Spleen (tissue), 11 donors: Measurements from ENCODE around the gene FUT4. TPM values are rescaled to one million over a fixed set of nuclear protein-coding genes. Genes with fewer than 3 reads are reported as not detected.

Source experiments
- DNase-seq: peaks from one replicate; pipeline ENCODE4 v3.0.0-alpha.2; 2020
- H3K27ac ChIP-seq, 8 donors: fragments of 200-600 bp; sonication (generic) in 7 of 8; 1 replicate in 4 of 8; 2 replicates in 4 of 8; pipeline versions ENCODE4 v1.5.0 to v1.8.0; 2016 to 2021; ENCODE audit warnings: inconsistent platforms in 4 of 8, mild to moderate bottlenecking in 4 of 8, moderate library complexity in 1 of 8
- H3K27me3 ChIP-seq, 7 donors: fragments of 200-600 bp; sonication (generic) in 6 of 7; replicated peaks in 1 of 7; 1 replicate in 4 of 7; 2 replicates in 3 of 7; pipeline versions ENCODE4 v1.5.0 to v1.8.0; 2016 to 2021; ENCODE audit warnings: inconsistent platforms in 3 of 7, mild to moderate bottlenecking in 1 of 7
- H3K36me3 ChIP-seq, 6 donors: fragments of 200-600 bp; sonication (generic) in 5 of 6; 1 replicate in 4 of 6; 2 replicates in 2 of 6; pipeline versions ENCODE4 v1.5.0 to v1.8.0; 2016 to 2021; ENCODE audit warnings: inconsistent platforms in 2 of 6
- H3K4me1 ChIP-seq, 6 donors: fragments of 200-600 bp; sonication (generic) in 5 of 6; 1 replicate in 3 of 6; 2 replicates in 3 of 6; pipeline versions ENCODE4 v1.5.0 to v1.8.0; 2016 to 2021; ENCODE audit warnings: inconsistent platforms in 3 of 6
- H3K4me3 ChIP-seq, 8 donors: fragments of 200-600 bp; sonication (generic) in 7 of 8; 1 replicate in 4 of 8; 2 replicates in 4 of 8; pipeline versions ENCODE4 v1.5.0 to v1.8.0; 2016 to 2021; ENCODE audit warnings: inconsistent platforms in 4 of 8, mild to moderate bottlenecking in 4 of 8, moderate library complexity in 2 of 8
- H3K9me3 ChIP-seq, 8 donors: fragments of 200-600 bp; sonication (generic) in 7 of 8; 1 replicate in 4 of 8; 2 replicates in 4 of 8; pipeline versions ENCODE4 v1.5.0 to v1.8.0; 2016 to 2021; ENCODE audit warnings: inconsistent platforms in 4 of 8
- CTCF ChIP-seq, 11 experiments: fragments of 200-600 bp in 7 of 11; fragments of 450-650 bp in 4 of 11; sonication (generic) in 4 of 11; IDR thresholded peaks in 8 of 11; conservative IDR thresholded peaks in 3 of 11; 1 replicate in 7 of 11; 2 replicates in 4 of 11; pipeline versions ENCODE4 v1.4.0 to v1.8.0; 2016 to 2021; ENCODE audit warnings: antibody characterized with exemption in 11 of 11, inconsistent platforms in 4 of 11, mild to moderate bottlenecking in 1 of 11
- POLR2A ChIP-seq, 3 donors: fragments of 450-650 bp; IDR thresholded peaks; one replicate each; pipeline ENCODE4 v1.5.1; 2017; ENCODE audit warnings: antibody characterized with exemption in 3 of 3, mild to moderate bottlenecking in 1 of 3
- POLR2AphosphoS5 ChIP-seq, 3 donors: sonication (generic); formaldehyde crosslinking; IDR thresholded peaks; one replicate each; pipeline ENCODE4 v1.5.1; 2017; ENCODE audit warnings: antibody characterized with exemption in 3 of 3
- WGBS, 5 donors: extraction: QIAGEN DNeasy Blood & Tissue Kit in 3 of 5; methylation state at CpG; one replicate each; pipeline versions ENCODE4 v1.1.5 to v1.1.7; 2013 to 2018; 5-methylcytosine and 5-hydroxymethylcytosine counted together
- intact Hi-C: fragments of 100-400 bp; cut with DNase I; formaldehyde crosslinking; loops from one replicate; pipeline ENCODE4 v1.15.0; 2023; ENCODE audit warnings: low total_unique reads
- polyA plus RNA-seq, 3 donors: library from polyadenylated mRNA; stranded (reverse); fragments of 200-250 nt; gene quantifications; one replicate each; pipeline ENCODE4 v1.2.1, GENCODE V29; 2013
- total RNA-seq, 7 donors: library from RNA; depleted of rRNA in 3 of 7; stranded (reverse); fragments of >200 nt in 3 of 7; fragmentation: NEBNext Ultra II Directional in 4 of 7; extraction: Animal tissue kit (Norgen Biotek cat#: 25700) in 4 of 7; gene quantifications; one replicate each; pipeline versions ENCODE4 v1.1.0 to v1.2.1, GENCODE V29; 2016 to 2021
- donor health status: healthy with polysubstance abuse.
- donor health status: DM: no; HTN: no; CAD: no; lungs with moderate emphysema.
- donor health status: DM: no; HTN: no; CAD: no.
- donor health status: Bipolar disorder and iron deficiency.
- donor health status: healthy.
- donor health status: DM: no; HTN: no; CAD: no.
- donor health status: DM: yes; HTN: yes; CAD: no.

The FUT4 gene
- total and polyA plus RNA-seq, 10 donors: 1.6 to 12.8 (median 9.8) TPM

- H3K4me1 ChIP-seq: peaks cover 0 to 38% (median 14%) of the 10 kb centered on the region in 6 donors
- intact Hi-C loops: no loop called here
- TF ChIP-seq POLR2AphosphoS5 (IDR thresholded peaks at IDR 0.05): no peak
- TF ChIP-seq POLR2A (IDR thresholded peaks at IDR 0.05): no peak
- no peak for TF ChIP-seq CTCF (IDR thresholded peaks at IDR 0.05 in 8 of 11, conservative IDR thresholded peaks at IDR 0.05 in 3 of 11)
- no peak overlapping the region for H3K4me3 ChIP-seq
- H3K27me3 ChIP-seq: no peaks in the 10 kb centered on the region
- 88 to 98% (median 93%) methylated on average over 5 of the region's 5 CpGs for whole genome bisulfite sequencing, 5 donors
- DNase-seq: no peak
- peaks cover 0 to 10% (median 0%) of the 10 kb centered on the region in 6 donors for H3K36me3 ChIP-seq
- no peaks in the 10 kb centered on the region for H3K9me3 ChIP-seq
- peak overlapping the region in 5 of 8 donors; percentile 65 to 83 (median 76) for H3K27ac ChIP-seq
Measured at GRCh38 chr11:94584978-94585377, 41.3 kb downstream of the FUT4 start.

GRCh38 chr11:94585399-94585798 lies 41.7 kb downstream of the FUT4 start:
- peaks cover 0 to 12% (median 2%) of the 10 kb centered on the region in 6 donors for H3K36me3 ChIP-seq
- no peaks in the 10 kb centered on the region for H3K9me3 ChIP-seq
- TF ChIP-seq POLR2A (IDR thresholded peaks at IDR 0.05) (no peak), POLR2AphosphoS5 (IDR thresholded peaks at IDR 0.05) (no peak)
- H3K27ac ChIP-seq: peak overlapping the region in 2 of 8 donors; percentile 72 to 83
- H3K4me3 ChIP-seq: no peak overlapping the region
- DNase-seq: no peak
- intact Hi-C loops: no loop called here
- H3K4me1 ChIP-seq: peaks cover 0 to 38% (median 14%) of the 10 kb centered on the region in 6 donors
- H3K27me3 ChIP-seq: no peaks in the 10 kb centered on the region
- 85 to 93% (median 88%) methylated on average over 3 of the region's 3 CpGs for WGBS, 5 donors

GRCh38 chr11:94586546-94586945 lies 42.8 kb downstream of the FUT4 start:
- peaks cover 0 to 35% (median 14%) of the 10 kb centered on the region in 6 donors for H3K4me1 ChIP-seq
- peaks cover 0 to 22% (median 5%) of the 10 kb centered on the region in 6 donors for H3K36me3 ChIP-seq
- no peak overlapping the region for H3K27ac ChIP-seq
- intact Hi-C loops: no loop called here
- WGBS, 5 donors: 62 to 86% (median 82%) methylated on average over 5 of the region's 5 CpGs
- no peak for DNase-seq
- no peak for TF ChIP-seq CTCF (IDR thresholded peaks at IDR 0.05 in 8 of 11, conservative IDR thresholded peaks at IDR 0.05 in 3 of 11)
- no peak for TF ChIP-seq POLR2AphosphoS5 (IDR thresholded peaks at IDR 0.05)
- no peak for TF ChIP-seq POLR2A (IDR thresholded peaks at IDR 0.05)
- no peaks in the 10 kb centered on the region for H3K27me3 ChIP-seq
- no peaks in the 10 kb centered on the region for H3K9me3 ChIP-seq
- no peak overlapping the region for H3K4me3 ChIP-seq

DNA sequence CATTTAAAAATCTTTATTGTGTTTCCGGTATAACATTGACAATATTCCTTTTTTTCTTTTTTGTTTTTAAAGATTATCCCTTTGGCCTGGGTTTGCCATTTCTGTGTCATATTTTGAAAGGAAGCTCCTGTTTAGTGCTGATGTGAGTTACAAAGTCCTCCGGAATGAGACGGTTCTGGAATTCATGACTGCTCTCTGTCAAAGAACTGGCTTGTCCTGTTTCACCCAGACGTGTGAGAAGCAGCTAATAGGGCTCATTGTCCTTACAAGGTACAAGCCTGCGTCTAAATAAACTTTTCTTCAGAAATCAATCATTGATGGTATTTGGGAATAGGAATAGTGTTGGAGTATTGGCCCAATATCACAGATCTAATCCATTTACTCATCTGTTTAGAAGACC lies 43.3 kb downstream of the FUT4 start:
- WGBS, 5 donors: 79 to 92% (median 84%) methylated on average over 5 of the region's 5 CpGs
- intact Hi-C loops: no loop called here

More for the DNA sequence above, 43.3 kb downstream of the FUT4 start:
- DNase-seq: no peak
- H3K4me3 ChIP-seq: no peak overlapping the region
- no peaks in the 10 kb centered on the region for H3K9me3 ChIP-seq
- peaks cover 0 to 26% (median 5%) of the 10 kb centered on the region in 6 donors for H3K36me3 ChIP-seq
- H3K27ac ChIP-seq: no peak overlapping the region
- TF ChIP-seq POLR2A (IDR thresholded peaks at IDR 0.05) (no peak), CTCF (IDR thresholded peaks at IDR 0.05 in 8 of 11, conservative IDR thresholded peaks at IDR 0.05 in 3 of 11) (no peak), POLR2AphosphoS5 (IDR thresholded peaks at IDR 0.05) (no peak)
- H3K27me3 ChIP-seq: no peaks in the 10 kb centered on the region
- H3K4me1 ChIP-seq: peaks cover 0 to 31% (median 14%) of the 10 kb centered on the region in 6 donors
